HTERT RPE-1 (cell line): ENCODE measurements around the gene PITX1.

Experiments used
- in situ Hi-C: fragments of 300-500 bp; cut with MboI; formaldehyde crosslinking; loops from 4 replicates; pipeline ENCODE4 v1.14.3; 2020; ENCODE audit warnings: low sequenced_read_pairs

Gene PITX1

GRCh38 chr5:135030123-135030955, 3.7 kb downstream of the PITX1 start:
- in situ Hi-C loops: no loop called here

- in situ Hi-C loops: no loop called here
Observed at GRCh38 chr5:135029477-135030122, 4.4 kb downstream of the PITX1 start.

GRCh38 chr5:135028791-135029476, 5.1 kb downstream of the PITX1 start:
- in situ Hi-C loops: no loop called here

- in situ Hi-C loops: no loop called here
Observed at GRCh38 chr5:135027697-135028615, 6.1 kb downstream of the PITX1 start.

- in situ Hi-C loops: no loop called here
Observed at GRCh38 chr5:135027266-135027696, 6.7 kb downstream of the PITX1 start.

GRCh38 chr5:135026645-135027265, 7.3 kb downstream of the PITX1 start:
- in situ Hi-C loops: no loop called here

GRCh38 chr5:135025730-135026644, 8.0 kb downstream of the PITX1 start:
- in situ Hi-C loops: no loop called here

GRCh38 chr5:135024956-135025729, 8.9 kb downstream of the PITX1 start:
- in situ Hi-C loops: no loop called here

- in situ Hi-C loops: no loop called here
Observed at GRCh38 chr5:135020111-135020895, 13.7 kb downstream of the PITX1 start.

- in situ Hi-C loops: no loop called here
Observed at GRCh38 chr5:135019314-135019713, 14.7 kb downstream of the PITX1 start.

- in situ Hi-C loops: no loop called here
Observed at GRCh38 chr5:135018457-135018856, 15.6 kb downstream of the PITX1 start.

- in situ Hi-C loops: no loop called here
Observed at GRCh38 chr5:135016861-135017290, 17.2 kb downstream of the PITX1 start.

- in situ Hi-C loops: no loop called here
Observed at GRCh38 chr5:135015942-135016341, 18.1 kb downstream of the PITX1 start.

GRCh38 chr5:135013947-135014570, 20.0 kb downstream of the PITX1 start:
- in situ Hi-C loops: no loop called here

GRCh38 chr5:135013445-135013844, 20.6 kb downstream of the PITX1 start:
- in situ Hi-C loops: no loop called here

GRCh38 chr5:135012951-135013391, 21.1 kb downstream of the PITX1 start:
- in situ Hi-C loops: no loop called here

GRCh38 chr5:135012033-135012588, 21.9 kb downstream of the PITX1 start:
- in situ Hi-C loops: no loop called here
